HFFc6 (cell line): ENCODE data around the gene RALGPS2. TPM values are rescaled to one million over a fixed set of nuclear protein-coding genes. Genes with fewer than 3 reads are reported as not detected.
A peak's percentile ranks its signal among the peaks of the same experiment; 100 is the strongest.

Experiments used
- DNase-seq: peaks from one replicate; pipeline ENCODE4 v3.0.0-alpha.2; 2018
- H3K27ac Mint-ChIP-seq: 2 replicates; pipeline ENCODE4 v1.8.0; 2020; ENCODE audit warnings: mild to moderate bottlenecking, mixed read lengths
- H3K27me3 Mint-ChIP-seq: 2 replicates; pipeline ENCODE4 v1.8.0; 2021; ENCODE audit warnings: mild to moderate bottlenecking, moderate library complexity, mixed read lengths; ENCODE audit not compliant: insufficient read depth
- H3K36me3 Mint-ChIP-seq: 2 replicates; pipeline ENCODE4 v1.8.0; 2021; ENCODE audit warnings: low read depth, mixed read lengths
- H3K4me1 Mint-ChIP-seq: 2 replicates; pipeline ENCODE4 v1.8.0; 2020; ENCODE audit warnings: low read depth, mixed read lengths
- H3K4me3 Mint-ChIP-seq: 2 replicates; pipeline ENCODE4 v1.8.0; 2020; ENCODE audit warnings: mild to moderate bottlenecking, moderate library complexity, mixed read lengths
- H3K9me3 Mint-ChIP-seq: 2 replicates; pipeline ENCODE4 v1.8.0; 2020; ENCODE audit warnings: mild to moderate bottlenecking, mixed read lengths
- CTCF ChIP-seq: fragments of 200-600 bp; sonication (generic); IDR thresholded peaks from 2 replicates; pipeline ENCODE4 v1.5.0; 2021; ENCODE audit warnings: antibody characterized with exemption, mild to moderate bottlenecking
- total RNA-seq, 6 experiments: library from RNA; stranded (reverse); fragmentation: NEBNext Ultra II Directional; extraction: Animal tissue kit (Norgen Biotek cat#: 25700); gene quantifications; 2 replicates in 1 of 6; 3 replicates in 5 of 6; pipeline ENCODE4 v1.2.3, GENCODE V29; 2021

RALGPS2 gene
- total RNA-seq, 6 experiments from 2014 or later, result 41.5 to 59.2 (median 48.9) TPM

GRCh38 chr1:178875936-178876335, 150.9 kb downstream of the RALGPS2 start:
- peaks cover 30% of the 10 kb centered on the region for H3K4me1 Mint-ChIP-seq

GRCh38 chr1:178877896-178878295, 152.9 kb downstream of the RALGPS2 start:
- Mint-ChIP-seq H3K4me3 (no peak overlapping the region), H3K9me3 (no peaks in the 10 kb centered on the region), H3K36me3 (peaks cover 9% of the 10 kb centered on the region), H3K4me1 (peaks cover 10% of the 10 kb centered on the region), H3K27me3 (peaks cover under 1% of the 10 kb centered on the region; the same call in 1 of the 2 replicates), H3K27ac (no peak overlapping the region)
- no peak for DNase-seq
- no peak for TF ChIP-seq CTCF

More at GRCh38 chr1:178875936-178876335, 150.9 kb downstream of the RALGPS2 start:
- Mint-ChIP-seq H3K36me3 (peaks cover 5% of the 10 kb centered on the region), H3K27ac (no peak overlapping the region), H3K4me3 (no peak overlapping the region), H3K27me3 (peaks cover 3% of the 10 kb centered on the region), H3K9me3 (no peaks in the 10 kb centered on the region)
- DNase-seq, result no peak
- no peak for TF ChIP-seq CTCF

GRCh38 chr1:178881950-178882349, 156.9 kb downstream of the RALGPS2 start:
- H3K36me3 Mint-ChIP-seq, result peaks cover 17% of the 10 kb centered on the region
- peaks cover 10% of the 10 kb centered on the region for H3K4me1 Mint-ChIP-seq
- H3K27ac Mint-ChIP-seq, result no peak overlapping the region
- no peaks in the 10 kb centered on the region for H3K9me3 Mint-ChIP-seq
- no peak overlapping the region for H3K4me3 Mint-ChIP-seq
- no peak for DNase-seq
- no peak for TF ChIP-seq CTCF
- no peaks in the 10 kb centered on the region for H3K27me3 Mint-ChIP-seq

GRCh38 chr1:178885869-178886268, 160.8 kb downstream of the RALGPS2 start:
- no peak overlapping the region for H3K27ac Mint-ChIP-seq
- H3K36me3 Mint-ChIP-seq, result peaks cover 20% of the 10 kb centered on the region
- DNase-seq, result no peak
- H3K4me3 Mint-ChIP-seq, result no peak overlapping the region
- peaks cover 10% of the 10 kb centered on the region for H3K4me1 Mint-ChIP-seq
- no peaks in the 10 kb centered on the region for H3K9me3 Mint-ChIP-seq
- H3K27me3 Mint-ChIP-seq, result no peaks in the 10 kb centered on the region
- no peak for TF ChIP-seq CTCF

GRCh38 chr1:178886551-178886950, 161.5 kb downstream of the RALGPS2 start:
- Mint-ChIP-seq H3K4me1 (peaks cover 10% of the 10 kb centered on the region), H3K4me3 (no peak overlapping the region), H3K36me3 (peaks cover 13% of the 10 kb centered on the region), H3K27me3 (no peaks in the 10 kb centered on the region), H3K9me3 (no peaks in the 10 kb centered on the region), H3K27ac (0 out of 2 replicates have a peak overlapping the region, but pooled peaks have one; percentile 1)
- no peak for DNase-seq
- no peak for TF ChIP-seq CTCF

- H3K27ac Mint-ChIP-seq, result no peak overlapping the region
- no peak for TF ChIP-seq CTCF
- no peak overlapping the region for H3K4me3 Mint-ChIP-seq
- H3K36me3 Mint-ChIP-seq, result peaks cover 25% of the 10 kb centered on the region
- no peaks in the 10 kb centered on the region for H3K4me1 Mint-ChIP-seq
- DNase-seq, result no peak
- H3K9me3 Mint-ChIP-seq, result peaks cover 4% of the 10 kb centered on the region; the same call in 1 of the 2 replicates
- H3K27me3 Mint-ChIP-seq, result no peaks in the 10 kb centered on the region
Observed at GRCh38 chr1:178895928-178896327, 170.9 kb downstream of the RALGPS2 start.
